Neuronal stem cell (in vitro differentiated cells): ENCODE results near the gene DLST.

ENCODE experiments used
- DNase-seq: peaks from one replicate; pipeline ENCODE4 v3.0.0-alpha.2; 2013; ENCODE audit warnings: low spot score
- H2AFZ ChIP-seq: one replicate; pipeline ENCODE4 v1.6.1; 2013; ENCODE audit warnings: mild to moderate bottlenecking, low read length, inconsistent platforms
- H2AK5ac ChIP-seq: 2 replicates; pipeline ENCODE4 v1.6.1; 2013; ENCODE audit warnings: low read depth, mild to moderate bottlenecking, inconsistent platforms, low read length, moderate library complexity, mixed read lengths
- H2BK120ac ChIP-seq: 2 replicates; pipeline ENCODE4 v1.6.1; 2013; ENCODE audit warnings: low read depth, mild to moderate bottlenecking, inconsistent platforms, low read length, moderate library complexity, mixed read lengths
- H2BK12ac ChIP-seq: one replicate; pipeline ENCODE4 v1.6.1; 2013; ENCODE audit warnings: low read length, inconsistent platforms
- H2BK15ac ChIP-seq: 2 replicates; pipeline ENCODE4 v1.6.1; 2013; ENCODE audit warnings: mild to moderate bottlenecking, low read length, inconsistent platforms, mixed read lengths
- H2BK5ac ChIP-seq: one replicate; pipeline ENCODE4 v1.6.1; 2013; ENCODE audit warnings: inconsistent platforms, mild to moderate bottlenecking, low read length, moderate library complexity
- H3K14ac ChIP-seq: one replicate; pipeline ENCODE4 v1.6.1; 2013; ENCODE audit warnings: low read length, inconsistent platforms
- H3K18ac ChIP-seq: 2 replicates; pipeline ENCODE4 v1.6.1; 2013; ENCODE audit warnings: low read length, inconsistent platforms
- H3K23ac ChIP-seq: 2 replicates; pipeline ENCODE4 v1.6.1; 2013; ENCODE audit warnings: low read depth, mild to moderate bottlenecking, mixed read lengths, low read length, inconsistent platforms; ENCODE audit not compliant: poor library complexity
- H3K27ac ChIP-seq: replicated peaks from 3 replicates; pipeline ENCODE4 v1.5.1; 2013; ENCODE audit warnings: low read length, inconsistent platforms
- H3K27me3 ChIP-seq, 3 experiments: 2 replicates each; pipeline ENCODE4 v1.6.1; 2013; ENCODE audit warnings: low read length in 3 of 3, mild to moderate bottlenecking in 2 of 3, inconsistent platforms in 1 of 3, low read depth in 1 of 3, mixed read lengths in 1 of 3, moderate library complexity in 1 of 3; ENCODE audit not compliant: control insufficient read depth in 3 of 3, insufficient read depth in 3 of 3
- H3K36me3 ChIP-seq, 2 donors: replicated peaks in 1 of 2; 2 replicates each; pipeline ENCODE4 v1.6.1; 2013; ENCODE audit warnings: low read length in 2 of 2; ENCODE audit not compliant: control insufficient read depth in 2 of 2, insufficient read depth in 2 of 2
- H3K4ac ChIP-seq: 2 replicates; pipeline ENCODE4 v1.6.1; 2013; ENCODE audit warnings: inconsistent platforms, mild to moderate bottlenecking, low read length, moderate library complexity
- H3K4me1 ChIP-seq, 2 donors: 1 replicate in 1 of 2; 2 replicates in 1 of 2; pipeline ENCODE4 v1.6.1; 2013; ENCODE audit warnings: low read length in 2 of 2, low read depth in 1 of 2; ENCODE audit not compliant: control insufficient read depth in 2 of 2, insufficient read depth in 1 of 2
- H3K4me2 ChIP-seq: one replicate; pipeline ENCODE4 v1.6.1; 2013; ENCODE audit warnings: mild to moderate bottlenecking, low read length, inconsistent platforms; ENCODE audit not compliant: insufficient read depth, poor library complexity, severe bottlenecking
- H3K4me3 ChIP-seq, 2 donors: 2 replicates each; pipeline ENCODE4 v1.5.1; 2013; ENCODE audit warnings: low read length in 2 of 2, mild to moderate bottlenecking in 2 of 2, inconsistent platforms in 1 of 2, moderate library complexity in 1 of 2
- H3K79me1 ChIP-seq: one replicate; pipeline ENCODE4 v1.6.1; 2013; ENCODE audit warnings: low read depth, mild to moderate bottlenecking, inconsistent platforms, low read length, moderate library complexity
- H3K9ac ChIP-seq: one replicate; pipeline ENCODE4 v1.6.1; 2013; ENCODE audit warnings: mild to moderate bottlenecking, low read depth, low read length, inconsistent platforms; ENCODE audit not compliant: poor library complexity
- H3K9me3 ChIP-seq, 2 donors: replicated peaks in 1 of 2; 2 replicates each; pipeline versions ENCODE3 to v1.6.1; 2013; ENCODE audit warnings: low read length in 2 of 2, mild to moderate bottlenecking in 2 of 2, inconsistent platforms in 1 of 2, low read depth in 1 of 2, mixed read lengths in 1 of 2, moderate library complexity in 1 of 2; ENCODE audit not compliant: control insufficient read depth in 2 of 2, insufficient read depth in 1 of 2
- H4K8ac ChIP-seq: one replicate; pipeline ENCODE4 v1.6.1; 2013; ENCODE audit warnings: low read depth, mild to moderate bottlenecking, inconsistent platforms, low read length, moderate library complexity
- H4K91ac ChIP-seq: one replicate; pipeline ENCODE4 v1.6.1; 2013; ENCODE audit warnings: low read length, low read depth, mild to moderate bottlenecking, inconsistent platforms; ENCODE audit not compliant: poor library complexity
- WGBS, 2 donors: extraction: QIAGEN DNeasy Blood & Tissue Kit; methylation state at CpG; one replicate each; pipeline ENCODE4 v1.1.7; 2013; ENCODE audit warnings: missing lambda C conversion rate in 2 of 2, mixed read lengths in 1 of 2; ENCODE audit not compliant: insufficient read length in 2 of 2, insufficient replicate concordance in 1 of 2; ENCODE audit errors: extremely low coverage in 2 of 2; 5-methylcytosine and 5-hydroxymethylcytosine counted together

DLST gene

GRCh38 chr14:74843653-74844052 is 38.1 kb upstream of the DLST start:
- Histone ChIP-seq H3K79me1 (no peaks in the 10 kb centered on the region), H3K23ac (no peak overlapping the region), H3K4me2 (no peak overlapping the region), H3K9ac (no peak overlapping the region), H3K14ac (no peak overlapping the region), H3K27me3 (no peaks in the 10 kb centered on the region), H3K9me3 (no peaks in the 10 kb centered on the region), H2BK12ac (no peak overlapping the region), H3K4me3 (no peak overlapping the region), H2BK15ac (no peak overlapping the region), H3K36me3 (peaks cover 4 to 21% of the 10 kb centered on the region in 2 donors), H3K4me1 (peaks cover 0 to 1% of the 10 kb centered on the region in 2 donors), H3K27ac (no peak overlapping the region), H2AFZ (no peak overlapping the region), H2BK5ac (no peak overlapping the region), H4K91ac (no peak overlapping the region), H3K18ac (no peak overlapping the region), H4K8ac (no peak overlapping the region), H2AK5ac (no peak overlapping the region), H3K4ac (no peak overlapping the region), H2BK120ac (no peak overlapping the region)
- no peak for DNase-seq

- H3K18ac ChIP-seq = no peak overlapping the region
- H2BK12ac ChIP-seq = no peak overlapping the region
- DNase-seq = no peak
- peaks cover 0 to 2% of the 10 kb centered on the region in 2 donors for H3K36me3 ChIP-seq
- H3K4me3 ChIP-seq = no peak overlapping the region
- no peak overlapping the region for H3K23ac ChIP-seq
- H2AFZ ChIP-seq = no peak overlapping the region
- H3K27ac ChIP-seq = no peak overlapping the region
- no peaks in the 10 kb centered on the region for H3K9me3 ChIP-seq
- no peak overlapping the region for H3K4ac ChIP-seq
- H3K14ac ChIP-seq = no peak overlapping the region
- no peak overlapping the region for H2AK5ac ChIP-seq
- no peak overlapping the region for H2BK5ac ChIP-seq
- no peak overlapping the region for H3K9ac ChIP-seq
- H4K8ac ChIP-seq = no peak overlapping the region
- H2BK120ac ChIP-seq = no peak overlapping the region
- H3K4me2 ChIP-seq = no peak overlapping the region
- no CpG with 5 or more reads among the region's 3 CpGs for WGBS, 2 donors
- H3K27me3 ChIP-seq = no peaks in the 10 kb centered on the region
- H2BK15ac ChIP-seq = no peak overlapping the region
- no peak overlapping the region for H4K91ac ChIP-seq
- peaks cover 0 to 1% of the 10 kb centered on the region in 2 donors for H3K4me1 ChIP-seq
- H3K79me1 ChIP-seq = no peaks in the 10 kb centered on the region
Measured at GRCh38 chr14:74846168-74846567, 35.5 kb upstream of the DLST start.

- WGBS, 2 donors = no CpG with 5 or more reads among the region's 1 CpG
- no peaks in the 10 kb centered on the region for H3K27me3 ChIP-seq
Measured at GRCh38 chr14:74846968-74847665, 34.6 kb upstream of the DLST start.

GRCh38 chr14:74848768-74849167 is 32.9 kb upstream of the DLST start:
- Histone ChIP-seq H2BK120ac (no peak overlapping the region), H2BK12ac (no peak overlapping the region), H3K4me1 (peaks cover 0 to 3% of the 10 kb centered on the region in 2 donors), H3K14ac (no peak overlapping the region), H3K36me3 (no peaks in the 10 kb centered on the region), H3K27ac (no peak overlapping the region), H3K9ac (no peak overlapping the region), H4K91ac (no peak overlapping the region), H2BK5ac (no peak overlapping the region), H3K4me2 (no peak overlapping the region), H3K79me1 (no peaks in the 10 kb centered on the region), H4K8ac (no peak overlapping the region), H2AFZ (no peak overlapping the region), H2BK15ac (no peak overlapping the region), H3K9me3 (no peaks in the 10 kb centered on the region), H3K4me3 (no peak overlapping the region), H2AK5ac (no peak overlapping the region), H3K4ac (no peak overlapping the region), H3K18ac (no peak overlapping the region), H3K23ac (no peak overlapping the region), H3K27me3 (no peaks in the 10 kb centered on the region)
- DNase-seq = no peak
- no CpG with 5 or more reads among the region's 2 CpGs for WGBS, 2 donors

More at GRCh38 chr14:74846968-74847665, 34.6 kb upstream of the DLST start:
- Histone ChIP-seq H3K79me1 (no peaks in the 10 kb centered on the region), H2BK120ac (no peak overlapping the region), H3K9me3 (no peaks in the 10 kb centered on the region), H3K9ac (no peak overlapping the region), H2AK5ac (no peak overlapping the region), H4K91ac (no peak overlapping the region), H3K27ac (no peak overlapping the region), H3K18ac (no peak overlapping the region), H3K4me1 (peaks cover 0 to 1% of the 10 kb centered on the region in 2 donors), H4K8ac (no peak overlapping the region), H2BK5ac (no peak overlapping the region), H2AFZ (no peak overlapping the region), H3K4me3 (no peak overlapping the region), H3K14ac (no peak overlapping the region), H3K4ac (no peak overlapping the region), H2BK12ac (no peak overlapping the region), H2BK15ac (no peak overlapping the region), H3K36me3 (no peaks in the 10 kb centered on the region), H3K4me2 (no peak overlapping the region), H3K23ac (no peak overlapping the region)
- DNase-seq = no peak
